GM18907 (cell line): ENCODE results near the gene TSC22D1.

ENCODE experiments used
- ATAC-seq: cut with Tn5 transposase; IDR thresholded peaks from one replicate; pipeline ENCODE4 v1.9.1; 2021; ENCODE audit warnings: mild to moderate bottlenecking, moderate library complexity; ENCODE audit not compliant: unreplicated experiment

TSC22D1 gene

GRCh38 chr13:44433863-44434765, 142.0 kb downstream of the TSC22D1 start:
- ATAC-seq = no peak

- ATAC-seq = no peak
These were observed 143.5 kb downstream of the TSC22D1 start for GRCh38 chr13:44432650-44433049.

DNA sequence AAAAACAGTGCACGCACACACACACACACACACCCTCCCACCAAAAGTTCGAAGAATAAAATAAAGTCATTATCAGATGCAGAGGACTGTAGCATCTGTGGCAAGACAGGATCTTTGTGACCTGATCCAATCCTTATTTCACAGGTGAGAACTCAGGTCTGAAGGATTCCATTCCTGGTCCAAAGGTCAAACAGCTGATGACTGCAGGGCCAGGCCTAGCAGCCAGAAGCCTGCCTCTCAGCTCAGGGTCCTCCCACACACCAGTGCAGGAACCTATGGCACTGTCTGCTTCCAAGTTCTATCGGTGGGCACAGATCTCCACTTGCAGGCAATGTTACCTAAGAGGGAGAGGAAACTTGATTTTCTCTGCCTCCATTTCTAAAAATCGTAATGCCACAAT, 145.0 kb downstream of the TSC22D1 start:
- no peak for ATAC-seq

- no peak for ATAC-seq
These were observed 146.8 kb downstream of the TSC22D1 start for GRCh38 chr13:44429311-44429710.

- ATAC-seq = no peak
These were observed 149.7 kb downstream of the TSC22D1 start for GRCh38 chr13:44426461-44426860.

GRCh38 chr13:44425815-44426078, 150.4 kb downstream of the TSC22D1 start:
- ATAC-seq = no peak

GRCh38 chr13:44425041-44425814, 150.9 kb downstream of the TSC22D1 start:
- no peak for ATAC-seq

DNA sequence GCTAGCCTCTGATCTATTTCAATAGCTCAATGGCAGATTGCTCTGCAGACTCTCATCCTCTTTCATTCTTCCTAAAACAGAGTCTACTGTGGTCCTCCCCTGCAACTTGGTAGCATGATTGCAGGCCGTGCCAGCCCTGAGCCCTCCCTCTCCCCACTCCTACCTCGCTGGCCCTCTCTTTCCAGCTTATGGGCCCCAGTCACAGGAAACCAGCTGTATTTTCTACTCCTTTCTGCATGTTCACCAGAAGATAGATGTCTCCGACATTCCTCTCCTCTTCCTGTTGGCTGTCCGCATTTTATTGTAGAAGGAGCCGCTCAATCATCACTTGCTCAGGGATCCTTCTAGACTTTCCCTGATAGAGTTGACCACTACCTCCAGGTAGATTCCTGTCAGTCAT, 152.3 kb downstream of the TSC22D1 start:
- no peak for ATAC-seq

- no peak for ATAC-seq
These were observed 153.1 kb downstream of the TSC22D1 start for GRCh38 chr13:44422755-44423643.

GRCh38 chr13:44421853-44422525, 154.1 kb downstream of the TSC22D1 start:
- ATAC-seq = no peak

DNA sequence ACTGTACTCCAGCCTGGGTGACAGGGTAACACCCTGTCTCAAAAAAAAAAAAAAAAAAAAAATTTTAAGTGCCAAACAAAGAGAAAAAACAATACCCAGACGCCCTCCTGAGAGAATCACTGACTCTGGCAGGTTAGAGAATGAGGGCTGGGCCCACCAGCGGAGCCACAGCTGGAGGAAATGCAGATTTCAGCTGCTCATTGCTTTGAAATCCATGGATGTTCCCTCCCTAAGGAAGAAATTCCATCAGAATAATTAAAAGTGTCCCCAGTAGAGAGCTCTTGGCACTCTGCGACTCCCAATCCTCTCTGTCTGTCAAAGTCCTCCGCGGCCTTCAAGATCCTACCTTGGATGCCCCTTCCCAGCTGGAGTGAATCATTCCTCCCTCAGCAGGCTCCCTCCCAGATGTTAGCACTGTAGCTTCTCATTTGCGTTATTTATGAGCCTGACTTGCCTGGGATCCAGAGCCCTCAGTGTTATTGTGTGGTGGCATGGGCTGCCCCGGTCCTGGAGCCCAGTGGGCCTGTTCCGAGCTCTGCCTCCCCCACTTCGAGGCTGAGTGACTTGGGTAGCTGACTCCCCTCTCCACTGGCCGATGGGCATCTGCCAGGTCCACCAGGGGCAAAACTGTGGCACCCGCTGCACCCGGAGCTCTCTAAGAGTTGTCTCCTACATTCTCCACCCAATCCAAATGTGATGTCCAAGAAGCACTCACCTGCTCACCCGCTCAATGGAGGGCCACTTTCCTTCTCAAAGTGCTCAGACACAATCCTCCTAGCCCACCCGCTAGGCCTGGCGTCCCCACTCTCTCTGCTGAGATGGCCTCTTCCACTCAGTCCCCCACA, 155.5 kb downstream of the TSC22D1 start:
- ATAC-seq = no peak

DNA sequence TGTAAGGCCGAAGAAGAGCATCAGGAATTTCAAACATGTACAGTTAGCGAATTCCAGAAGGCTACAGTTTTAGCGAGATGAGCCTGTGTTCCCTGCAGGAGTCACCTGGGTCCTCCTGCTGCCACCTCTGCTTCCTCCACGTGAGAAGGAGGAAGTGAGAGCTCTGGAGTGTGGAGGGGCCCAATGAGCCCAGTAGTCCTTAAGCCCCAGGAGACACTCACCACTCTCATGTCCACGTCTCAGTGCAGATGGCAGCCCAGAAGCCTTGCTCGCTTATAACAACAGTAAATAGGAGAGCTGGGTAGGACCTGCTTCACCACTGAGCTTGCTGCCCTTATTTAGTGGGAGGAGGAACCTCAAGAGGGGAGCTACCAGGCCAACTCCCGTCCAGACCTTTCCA, 158.3 kb downstream of the TSC22D1 start:
- ATAC-seq = no peak

- ATAC-seq = no peak
These were observed 158.7 kb downstream of the TSC22D1 start for GRCh38 chr13:44417446-44417845.

DNA sequence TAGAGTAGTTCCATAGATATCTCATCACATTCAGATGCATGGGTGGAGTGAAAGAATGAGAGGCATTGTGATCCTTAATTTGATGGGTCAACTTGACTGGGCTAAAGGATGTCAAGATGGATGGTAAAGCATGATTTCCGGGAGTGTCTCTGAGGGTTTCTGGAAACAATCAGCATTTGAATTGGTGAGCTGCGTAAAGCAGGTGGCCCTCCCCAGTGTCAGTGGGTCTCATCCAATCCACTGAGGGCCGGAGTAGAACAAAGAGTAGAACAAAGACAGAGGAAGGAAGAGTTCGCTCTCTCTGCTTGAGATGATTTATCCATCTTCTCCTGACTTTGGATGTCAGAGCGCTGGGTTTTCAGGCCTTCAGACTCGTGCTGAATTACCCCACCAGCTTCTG, 159.4 kb downstream of the TSC22D1 start:
- no peak for ATAC-seq

DNA sequence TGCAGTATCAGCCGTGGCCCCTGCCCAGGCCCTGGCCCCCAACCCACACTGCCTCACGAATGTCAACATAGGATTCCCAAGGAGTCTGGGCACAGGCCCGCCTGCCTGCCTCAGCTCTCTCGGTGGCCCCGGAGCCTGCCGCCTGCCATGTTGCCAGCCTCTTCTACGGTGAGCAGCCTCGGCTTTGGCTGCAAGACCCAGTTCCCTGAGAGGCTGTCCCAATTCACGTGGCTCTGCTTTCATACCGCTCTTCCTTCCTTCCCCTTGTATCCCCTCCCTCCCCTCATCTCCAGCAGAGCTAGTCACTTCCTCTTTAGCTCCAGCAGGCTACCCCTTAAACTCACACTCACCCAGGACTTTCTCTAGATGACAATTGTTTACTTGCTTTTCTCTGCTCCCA, 159.8 kb downstream of the TSC22D1 start:
- ATAC-seq = no peak

- no peak for ATAC-seq
These were observed 160.3 kb downstream of the TSC22D1 start for GRCh38 chr13:44415815-44416214.

- ATAC-seq = no peak
These were observed 161.4 kb downstream of the TSC22D1 start for GRCh38 chr13:44414716-44415115.

DNA sequence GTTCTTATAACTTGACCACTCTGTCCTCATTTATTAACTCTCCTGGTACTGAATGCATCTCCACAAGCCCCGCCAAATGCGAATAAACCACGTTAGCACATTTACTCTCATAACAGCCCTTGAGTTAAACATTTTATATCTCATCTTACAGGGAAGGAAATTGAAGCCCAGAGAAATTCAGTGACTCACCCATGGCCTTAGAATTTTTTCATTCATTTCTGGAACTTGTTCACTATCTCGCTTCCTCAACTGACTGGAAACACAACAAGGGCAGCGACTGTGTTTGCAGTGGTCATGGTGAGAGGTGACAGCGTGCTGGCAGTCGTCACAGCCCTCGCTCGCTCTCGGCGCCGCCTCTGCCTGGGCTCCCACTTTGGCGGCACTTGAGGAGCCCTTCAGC, 163.0 kb downstream of the TSC22D1 start:
- no peak for ATAC-seq

DNA sequence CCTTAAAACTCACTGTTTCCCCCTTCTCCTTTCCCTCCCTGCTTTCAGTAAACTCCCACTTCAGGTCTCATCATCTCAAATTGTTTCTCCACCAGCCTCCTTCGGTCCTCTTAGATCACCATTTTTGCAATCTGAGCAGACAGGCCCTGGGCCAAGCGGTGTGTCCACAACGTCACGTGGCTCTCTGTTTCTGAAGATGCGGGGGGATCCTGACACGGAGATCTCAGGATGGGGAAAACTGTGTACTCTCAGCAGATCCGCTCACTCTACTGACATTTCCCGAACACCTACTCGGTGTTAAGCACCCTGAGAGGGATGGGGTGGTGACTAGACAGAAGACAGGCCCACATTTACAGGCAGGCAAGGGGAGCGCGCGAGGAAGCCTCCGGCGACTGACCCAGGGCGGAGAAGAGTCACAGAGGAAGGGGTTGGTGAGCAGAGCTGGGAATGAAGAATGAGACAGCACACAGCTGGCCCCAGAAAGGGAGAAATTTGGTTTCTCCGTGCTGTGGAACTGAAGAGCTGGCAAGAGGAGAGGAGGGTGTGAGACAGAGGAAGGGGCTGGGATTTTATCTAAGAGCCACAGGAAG, 163.7 kb downstream of the TSC22D1 start:
- no peak for ATAC-seq

- no peak for ATAC-seq
These were observed 164.3 kb downstream of the TSC22D1 start for GRCh38 chr13:44411841-44412240.
